HCT116 (cell line): ENCODE data around the gene PDK2. TPM values are rescaled to one million over a fixed set of nuclear protein-coding genes. Genes with fewer than 3 reads are reported as not detected.

Source experiments
- ATAC-seq: fragments of 200-7000 bp; cut with Tn5 transposase; 2 replicates; pipeline ENCODE4 v1.9.1; 2020; ENCODE audit warnings: mild to moderate bottlenecking, moderate library complexity
- BruUV-seq: library from RNA; stranded (reverse); fragments of 400-500 nt; replicated peaks from 2 replicates; lab custom pipeline; 2021; lab: Mats Ljungman, UMichigan
- CTCF ChIA-PET: fragments of 300-600 bp; sonication (Branson Sonifier 250); formaldehyde crosslinking; loops from one replicate; lab custom pipeline; 2021; ENCODE audit warnings: antibody characterized with exemption; lab: Charles Lee
- POLR2A ChIA-PET: fragments of 300-600, 350-600 bp; sonication (Branson Sonifier 250); formaldehyde crosslinking; loops from one replicate; lab custom pipeline; 2021; ENCODE audit warnings: antibody characterized with exemption; lab: Charles Lee
- RAD21 ChIA-PET, 2 experiments: fragments of 300-600 bp; sonication (Branson Sonifier 250); formaldehyde crosslinking; loops; one replicate each; lab custom pipeline; 2023; ENCODE audit warnings: low total read pairs in 2 of 2; ENCODE audit not compliant: uncharacterized antibody in 2 of 2, unreplicated experiment in 2 of 2, low non-redundant PET in 1 of 2; lab: Charles Lee
- DNase-seq: peaks from one replicate; pipeline ENCODE4 v3.0.0-alpha.2; 2010; ENCODE audit warnings: low read depth, low spot score
- H2AFZ ChIP-seq: fragments of 200-600 bp; shearing (Covaris generic), sonication (generic); 2 replicates; pipeline ENCODE4 v1.6.1; 2017; ENCODE audit warnings: low read depth, mixed run types, mixed read lengths, antibody characterized with exemption, low read length; ENCODE audit not compliant: poor library complexity, severe bottlenecking
- H3K27ac ChIP-seq: 2 replicates; pipeline ENCODE4 v1.5.1; 2012; ENCODE audit warnings: low read depth, low read length
- H3K27me3 ChIP-seq: fragments of 200-600 bp; sonication (generic); 2 replicates; pipeline ENCODE4 v1.6.1; 2016; ENCODE audit warnings: mixed run types, low read length, mixed read lengths; ENCODE audit not compliant: insufficient read depth
- H3K36me3 ChIP-seq, 2 experiments: fragments of 200-500 bp in 1 of 2; fragments of 200-600 bp in 1 of 2; sonication (Bioruptor generic) in 1 of 2; sonication (generic) in 1 of 2; 2 replicates each; pipeline versions ENCODE4 v1.5.1 to v1.6.1; 2014 to 2016; ENCODE audit warnings: low read length in 2 of 2, inconsistent platforms in 1 of 2, mixed read lengths in 1 of 2, mixed run types in 1 of 2; ENCODE audit not compliant: insufficient read depth in 2 of 2, control insufficient read depth in 1 of 2
- H3K4me1 ChIP-seq, 2 experiments: fragments of 200-600 bp in 1 of 2; sonication (generic) in 1 of 2; 2 replicates each; pipeline versions ENCODE4 v1.5.1 to v1.6.1; 2012 to 2017; ENCODE audit warnings: low read length in 2 of 2, inconsistent platforms in 1 of 2, mild to moderate bottlenecking in 1 of 2, mixed read lengths in 1 of 2, mixed run types in 1 of 2, moderate library complexity in 1 of 2; ENCODE audit not compliant: insufficient read depth in 2 of 2, control insufficient read depth in 1 of 2
- H3K4me2 ChIP-seq: fragments of 200-600 bp; sonication (generic); 2 replicates; pipeline ENCODE4 v1.6.1; 2017; ENCODE audit warnings: mixed run types, low read length, mixed read lengths
- H3K4me3 ChIP-seq, 2 experiments: fragments of 200-600 bp in 1 of 2; sonication (generic) in 1 of 2; replicated peaks in 1 of 2; 2 replicates each; pipeline ENCODE4 v1.5.1; 2011 to 2016; ENCODE audit warnings: low read length in 2 of 2, control low read depth in 1 of 2, low read depth in 1 of 2, mild to moderate bottlenecking in 1 of 2, mixed read lengths in 1 of 2, mixed run types in 1 of 2
- H3K79me2 ChIP-seq: fragments of 200-600 bp; sonication (generic); 2 replicates; pipeline ENCODE4 v1.6.1; 2017; ENCODE audit warnings: mild to moderate bottlenecking, mixed run types, low read length, moderate library complexity, mixed read lengths; ENCODE audit not compliant: insufficient read depth
- H3K9ac ChIP-seq: fragments of 200-600 bp; sonication (generic); 2 replicates; pipeline ENCODE4 v1.6.1; 2016; ENCODE audit warnings: low read length, mixed read lengths
- H3K9me2 ChIP-seq: fragments of 200-600 bp; sonication (generic), shearing (Covaris generic); 2 replicates; pipeline ENCODE4 v1.6.1; 2017; ENCODE audit warnings: mixed run types, mild to moderate bottlenecking, moderate library complexity; ENCODE audit not compliant: insufficient read depth
- H3K9me3 ChIP-seq, 2 experiments: fragments of 200-500 bp in 1 of 2; fragments of 200-600 bp in 1 of 2; sonication (Bioruptor generic) in 1 of 2; sonication (generic) in 1 of 2; 2 replicates each; pipeline ENCODE4 v1.6.1; 2014 to 2017; ENCODE audit warnings: low read length in 2 of 2, mixed read lengths in 2 of 2, inconsistent platforms in 1 of 2, low read depth in 1 of 2, mild to moderate bottlenecking in 1 of 2, mixed run types in 1 of 2, moderate library complexity in 1 of 2; ENCODE audit not compliant: control insufficient read depth in 1 of 2, insufficient read depth in 1 of 2
- H4K20me1 ChIP-seq: fragments of 200-600 bp; sonication (generic), shearing (Covaris generic); 2 replicates; pipeline ENCODE4 v1.6.1; 2017; ENCODE audit warnings: mixed run types, mild to moderate bottlenecking, moderate library complexity; ENCODE audit not compliant: insufficient read depth
- CBX3 ChIP-seq: IDR thresholded peaks from 2 replicates; pipeline ENCODE4 v1.6.1; 2012; ENCODE audit warnings: low read depth
- FOSL1 ChIP-seq: IDR thresholded peaks from 2 replicates; pipeline ENCODE4 v1.6.1; 2012; ENCODE audit warnings: low read depth
- POLR2A ChIP-seq: IDR thresholded peaks from 2 replicates; pipeline ENCODE4 v1.7.0; 2011; ENCODE audit warnings: borderline replicate concordance; ENCODE audit not compliant: insufficient read depth, insufficient read length; ENCODE audit errors: extremely low read depth
- POLR2AphosphoS5 ChIP-seq: IDR thresholded peaks from 2 replicates; pipeline ENCODE4 v1.6.1; 2011; ENCODE audit warnings: mild to moderate bottlenecking, low read depth, low read length, moderate library complexity
- RAD21 ChIP-seq: IDR thresholded peaks from 2 replicates; pipeline ENCODE4 v1.6.1; 2012; ENCODE audit warnings: low read depth, mild to moderate bottlenecking
- SIN3A ChIP-seq: IDR thresholded peaks from 2 replicates; pipeline ENCODE4 v1.6.1; 2012; ENCODE audit warnings: low read depth
- SRF ChIP-seq: IDR thresholded peaks from 2 replicates; pipeline ENCODE4 v1.6.1; 2012; ENCODE audit warnings: low read depth
- TCF7L2 ChIP-seq: IDR thresholded peaks from 2 replicates; pipeline ENCODE4 v1.7.0; 2011; ENCODE audit warnings: borderline replicate concordance, inconsistent platforms; ENCODE audit not compliant: insufficient read depth, insufficient read length; ENCODE audit errors: extremely low read depth
- YY1 ChIP-seq: IDR thresholded peaks from 2 replicates; pipeline ENCODE4 v1.6.1; 2011; ENCODE audit warnings: low read length, low read depth, moderate library complexity, mild to moderate bottlenecking; ENCODE audit not compliant: insufficient replicate concordance; ENCODE audit errors: extremely low read depth
- ZNF274 ChIP-seq: fragments of 200-500 bp; sonication (Bioruptor generic); IDR thresholded peaks from 2 replicates; pipeline ENCODE4 v1.6.1; 2014; ENCODE audit warnings: mild to moderate bottlenecking, low read depth, low read length, inconsistent platforms
- intact Hi-C: fragments of 100-400 bp; cut with micrococcal nuclease; formaldehyde crosslinking; loops from 2 replicates; pipeline ENCODE4 v1.10.0; 2022
- total RNA-seq: library from RNA; stranded (reverse); gene quantifications from one replicate; pipeline ENCODE4 v1.2.1, GENCODE V29; 2021; ENCODE audit not compliant: unreplicated experiment
- TF ChIP-seq, protein P1 (sequence below), 3 experiments: fragments of 200-600 bp in 1 of 3; sonication (generic) in 1 of 3; IDR thresholded peaks in 2 of 3; conservative IDR thresholded peaks in 1 of 3; 2 replicates each; pipeline ENCODE4 v1.5.1; 2012 to 2017; ENCODE audit warnings: low read depth in 2 of 3, low read length in 2 of 3, antibody characterized with exemption in 1 of 3, borderline replicate concordance in 1 of 3, control low read depth in 1 of 3, mild to moderate bottlenecking in 1 of 3, mixed read lengths in 1 of 3, mixed run types in 1 of 3, moderate library complexity in 1 of 3; ENCODE audit not compliant: insufficient read depth in 1 of 3
- TF ChIP-seq, protein P2 (sequence below): IDR thresholded peaks from 2 replicates; pipeline ENCODE4 v1.6.1; 2012; ENCODE audit warnings: low read depth

PDK2 gene
- total RNA-seq, 1 experiment from 2014 or later, result 39.1 TPM

DNA sequence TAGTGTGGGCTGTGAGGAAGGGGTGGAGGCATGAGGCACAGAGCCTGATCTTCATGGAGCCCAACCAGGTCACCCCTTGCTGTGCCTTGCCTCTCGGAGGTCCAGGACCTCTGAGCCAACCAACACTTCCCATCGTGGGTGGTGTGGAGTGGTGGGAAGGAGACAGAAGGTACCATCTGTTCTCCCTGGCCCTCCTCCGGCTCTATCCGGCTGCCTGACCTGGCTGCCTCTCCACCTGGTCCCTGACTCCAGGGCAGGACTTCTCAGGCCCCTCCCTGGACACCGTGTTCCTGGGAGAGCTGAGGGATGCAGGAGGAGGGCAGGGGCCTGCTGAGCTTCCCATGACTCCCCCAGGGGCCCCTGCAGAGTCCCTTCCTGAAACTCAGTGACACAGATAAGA lies 3.9 kb downstream of the PDK2 start:
- Histone ChIP-seq H3K9me3 (no peaks in the 10 kb centered on the region), H3K36me3 (peaks cover 0 to 7% of the 10 kb centered on the region in 2 experiments; a peak in 2 of 4 replicates), H2AFZ (no peak overlapping the region), H3K27ac (no peak overlapping the region), H3K27me3 (no peaks in the 10 kb centered on the region), H3K9ac (no peak overlapping the region), H3K4me2 (no peak overlapping the region), H3K4me1 (peaks cover 43 to 55% of the 10 kb centered on the region in 2 experiments), H3K9me2 (no peaks in the 10 kb centered on the region), H3K4me3 (no peak overlapping the region), H4K20me1 (no peaks in the 10 kb centered on the region), H3K79me2 (0 out of 2 replicates have a peak, but pooled peaks cover 6% of the 10 kb centered on the region)
- DNase-seq (no peak), ATAC-seq (no peak)
- intact Hi-C loops, result no loop called here
- BruUV-seq, result no TSS peak
- ChIA-PET CTCF (no interaction called here), RAD21 (no interaction called here), POLR2A (no interaction called here)
- TF ChIP-seq POLR2A (no peak), RAD21 (no peak), YY1 (no peak), SIN3A (no peak), SRF (no peak), FOSL1 (no peak), POLR2AphosphoS5 (no peak), ZNF274 (no peak), TCF7L2 (no peak), CBX3 (no peak)
- TF ChIP-seq, protein P1, sequence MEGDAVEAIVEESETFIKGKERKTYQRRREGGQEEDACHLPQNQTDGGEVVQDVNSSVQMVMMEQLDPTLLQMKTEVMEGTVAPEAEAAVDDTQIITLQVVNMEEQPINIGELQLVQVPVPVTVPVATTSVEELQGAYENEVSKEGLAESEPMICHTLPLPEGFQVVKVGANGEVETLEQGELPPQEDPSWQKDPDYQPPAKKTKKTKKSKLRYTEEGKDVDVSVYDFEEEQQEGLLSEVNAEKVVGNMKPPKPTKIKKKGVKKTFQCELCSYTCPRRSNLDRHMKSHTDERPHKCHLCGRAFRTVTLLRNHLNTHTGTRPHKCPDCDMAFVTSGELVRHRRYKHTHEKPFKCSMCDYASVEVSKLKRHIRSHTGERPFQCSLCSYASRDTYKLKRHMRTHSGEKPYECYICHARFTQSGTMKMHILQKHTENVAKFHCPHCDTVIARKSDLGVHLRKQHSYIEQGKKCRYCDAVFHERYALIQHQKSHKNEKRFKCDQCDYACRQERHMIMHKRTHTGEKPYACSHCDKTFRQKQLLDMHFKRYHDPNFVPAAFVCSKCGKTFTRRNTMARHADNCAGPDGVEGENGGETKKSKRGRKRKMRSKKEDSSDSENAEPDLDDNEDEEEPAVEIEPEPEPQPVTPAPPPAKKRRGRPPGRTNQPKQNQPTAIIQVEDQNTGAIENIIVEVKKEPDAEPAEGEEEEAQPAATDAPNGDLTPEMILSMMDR (IDR thresholded peaks at IDR 0.05 in 2 of 3, conservative IDR thresholded peaks at IDR 0.05 in 1 of 3; ENCODE audit: borderline replicate concordance in 1 of 3, insufficient read depth in 1 of 3, low read depth in 2 of 3, low read length in 2 of 3), result no peak
- TF ChIP-seq, protein P2, sequence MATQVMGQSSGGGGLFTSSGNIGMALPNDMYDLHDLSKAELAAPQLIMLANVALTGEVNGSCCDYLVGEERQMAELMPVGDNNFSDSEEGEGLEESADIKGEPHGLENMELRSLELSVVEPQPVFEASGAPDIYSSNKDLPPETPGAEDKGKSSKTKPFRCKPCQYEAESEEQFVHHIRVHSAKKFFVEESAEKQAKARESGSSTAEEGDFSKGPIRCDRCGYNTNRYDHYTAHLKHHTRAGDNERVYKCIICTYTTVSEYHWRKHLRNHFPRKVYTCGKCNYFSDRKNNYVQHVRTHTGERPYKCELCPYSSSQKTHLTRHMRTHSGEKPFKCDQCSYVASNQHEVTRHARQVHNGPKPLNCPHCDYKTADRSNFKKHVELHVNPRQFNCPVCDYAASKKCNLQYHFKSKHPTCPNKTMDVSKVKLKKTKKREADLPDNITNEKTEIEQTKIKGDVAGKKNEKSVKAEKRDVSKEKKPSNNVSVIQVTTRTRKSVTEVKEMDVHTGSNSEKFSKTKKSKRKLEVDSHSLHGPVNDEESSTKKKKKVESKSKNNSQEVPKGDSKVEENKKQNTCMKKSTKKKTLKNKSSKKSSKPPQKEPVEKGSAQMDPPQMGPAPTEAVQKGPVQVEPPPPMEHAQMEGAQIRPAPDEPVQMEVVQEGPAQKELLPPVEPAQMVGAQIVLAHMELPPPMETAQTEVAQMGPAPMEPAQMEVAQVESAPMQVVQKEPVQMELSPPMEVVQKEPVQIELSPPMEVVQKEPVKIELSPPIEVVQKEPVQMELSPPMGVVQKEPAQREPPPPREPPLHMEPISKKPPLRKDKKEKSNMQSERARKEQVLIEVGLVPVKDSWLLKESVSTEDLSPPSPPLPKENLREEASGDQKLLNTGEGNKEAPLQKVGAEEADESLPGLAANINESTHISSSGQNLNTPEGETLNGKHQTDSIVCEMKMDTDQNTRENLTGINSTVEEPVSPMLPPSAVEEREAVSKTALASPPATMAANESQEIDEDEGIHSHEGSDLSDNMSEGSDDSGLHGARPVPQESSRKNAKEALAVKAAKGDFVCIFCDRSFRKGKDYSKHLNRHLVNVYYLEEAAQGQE, result no peak
